COLO829 (cell line): Measurements from ENCODE around the gene GPR65.

Experiments
- DNase-seq: peaks from one replicate; pipeline ENCODE4 v3.0.0; 2012; ENCODE audit warnings: low spot score

GPR65 gene, protein sequence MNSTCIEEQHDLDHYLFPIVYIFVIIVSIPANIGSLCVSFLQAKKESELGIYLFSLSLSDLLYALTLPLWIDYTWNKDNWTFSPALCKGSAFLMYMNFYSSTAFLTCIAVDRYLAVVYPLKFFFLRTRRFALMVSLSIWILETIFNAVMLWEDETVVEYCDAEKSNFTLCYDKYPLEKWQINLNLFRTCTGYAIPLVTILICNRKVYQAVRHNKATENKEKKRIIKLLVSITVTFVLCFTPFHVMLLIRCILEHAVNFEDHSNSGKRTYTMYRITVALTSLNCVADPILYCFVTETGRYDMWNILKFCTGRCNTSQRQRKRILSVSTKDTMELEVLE

DNA sequence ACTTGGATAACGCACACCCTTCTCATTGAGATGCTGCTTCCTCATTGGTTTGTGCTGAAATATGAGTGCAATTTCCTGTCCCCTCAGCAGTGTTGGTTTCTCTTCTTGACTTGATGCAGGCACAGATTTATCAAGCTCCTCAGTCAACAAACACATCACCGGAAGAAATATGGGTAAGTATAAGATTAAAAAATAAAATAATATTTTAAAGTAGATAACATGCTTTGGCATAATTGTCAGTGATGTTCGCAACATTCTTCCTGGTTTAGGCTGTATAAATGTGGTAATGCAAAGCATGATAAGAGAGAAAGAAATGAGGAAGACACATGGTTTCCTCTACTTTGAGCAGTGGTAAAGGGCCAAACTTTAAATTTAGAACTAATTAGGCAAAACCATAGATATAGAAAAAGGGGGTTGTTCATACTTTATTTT is at the start of gene GPR65:
GPR65 (plus strand) TSS at position 86 of the 432 bp plus-strand sequence. CDS start 5,713 bp downstream, outside the sequence.
- DNase-seq = no peak

DNA sequence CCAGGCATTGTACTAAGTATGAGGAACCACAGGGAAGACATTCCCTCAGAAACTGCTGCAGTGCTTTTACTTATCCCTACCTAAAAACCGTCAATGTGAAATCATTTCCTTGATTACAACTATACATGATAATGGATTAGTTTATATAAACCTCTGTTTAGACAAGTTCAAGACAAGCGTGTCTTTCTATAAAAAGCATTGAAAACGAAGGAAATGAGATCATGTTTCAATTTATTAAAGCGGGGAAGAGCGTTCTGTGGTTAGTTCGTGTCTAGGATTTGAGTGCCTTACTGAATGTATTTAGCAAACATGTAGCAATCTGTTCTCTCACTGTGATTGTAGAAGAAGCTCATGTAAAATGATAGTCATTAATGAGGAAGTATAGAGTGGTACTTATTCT is 49.4 kb upstream of the GPR65 start:
- no peak for DNase-seq

DNA sequence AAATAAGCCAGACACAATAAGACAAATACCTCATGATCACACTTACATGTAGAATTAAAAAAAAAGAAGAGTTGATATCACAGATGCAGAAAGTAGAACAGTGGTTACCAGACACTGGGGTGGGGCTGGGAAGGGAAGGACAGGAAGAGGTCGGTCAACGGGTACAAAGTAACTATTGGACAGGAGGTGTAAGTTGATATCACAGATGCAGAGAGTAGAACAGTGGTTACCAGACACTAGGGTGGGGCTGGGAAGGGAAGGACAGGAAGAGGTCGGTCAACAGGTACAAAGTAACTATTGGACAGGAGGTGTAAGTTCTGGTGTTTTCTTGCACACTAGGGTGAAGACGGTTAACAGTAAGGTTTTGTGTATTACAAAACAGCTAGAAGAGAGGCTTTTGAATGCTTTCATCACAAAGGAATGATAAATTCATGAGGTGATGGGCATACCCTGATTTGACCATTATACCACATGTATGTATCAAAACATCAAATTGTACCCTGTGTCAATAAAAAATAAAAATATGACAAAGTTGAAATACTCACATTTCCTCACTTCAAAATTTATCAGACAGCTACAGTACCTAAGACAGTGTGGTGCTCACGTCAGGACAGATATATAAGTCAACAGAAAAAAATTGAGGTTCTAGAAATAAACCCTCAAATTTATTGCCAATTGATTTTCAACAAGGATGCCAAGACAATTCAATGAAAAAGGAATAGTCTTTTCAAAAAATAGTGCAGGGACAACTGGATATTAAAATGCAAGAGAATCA is 44.7 kb upstream of the GPR65 start:
- DNase-seq = no peak

DNA sequence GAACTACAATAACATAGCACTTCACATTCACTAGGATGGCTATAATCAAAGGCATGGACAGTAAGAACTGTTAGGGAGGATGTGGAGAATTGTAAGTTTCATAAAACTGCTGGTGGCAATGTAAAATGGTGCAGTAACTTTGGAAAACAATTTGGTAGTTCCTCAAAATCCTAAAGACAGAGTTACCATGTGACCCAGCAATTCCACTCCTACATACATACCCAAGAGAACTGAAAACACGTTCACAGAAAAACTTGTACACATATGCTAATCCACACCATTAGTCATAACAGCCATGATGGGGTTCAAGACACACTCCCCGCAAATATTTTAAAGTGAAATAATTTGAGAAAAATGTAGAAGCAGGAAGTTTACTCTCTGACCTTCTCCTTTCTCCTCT is 43.7 kb upstream of the GPR65 start:
- DNase-seq = no peak

DNA sequence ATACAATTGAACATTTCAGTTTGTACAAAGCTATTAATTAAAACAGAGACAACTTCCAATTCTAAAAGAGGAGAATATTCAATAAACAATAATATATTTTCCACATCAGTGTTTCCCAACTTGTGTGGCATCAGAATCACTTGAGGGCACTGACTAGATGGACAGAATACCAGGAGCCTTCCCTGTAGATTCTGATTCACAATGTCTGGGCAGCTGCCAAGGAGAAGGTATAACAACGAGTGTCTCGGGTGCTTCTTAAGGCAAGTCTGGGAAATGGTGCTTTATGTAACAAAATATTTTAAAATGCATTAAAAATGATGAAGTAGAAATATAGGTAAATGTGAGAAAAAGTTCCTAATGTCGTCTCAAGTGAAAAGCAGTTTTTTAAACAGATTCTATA is 38.1 kb upstream of the GPR65 start:
- no peak for DNase-seq

DNA sequence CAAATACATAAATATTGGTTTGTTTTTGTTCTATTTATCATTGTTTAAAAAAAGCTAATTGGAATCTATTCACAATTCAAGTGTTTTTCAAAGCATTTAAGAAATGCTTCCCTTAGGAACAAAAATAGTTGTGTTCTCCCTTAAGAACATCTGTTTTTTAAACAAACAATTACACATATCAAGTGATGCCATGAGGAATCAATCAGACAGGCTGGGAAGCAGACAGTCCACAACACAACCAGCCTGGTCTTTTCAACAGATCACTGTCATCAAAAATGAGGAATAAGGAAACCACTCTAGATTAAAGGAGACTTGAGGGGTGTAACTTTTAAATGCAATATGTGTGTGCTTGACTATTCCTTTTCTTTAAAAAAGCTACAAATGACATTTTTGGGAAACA is 37.4 kb upstream of the GPR65 start:
- DNase-seq = no peak

DNA sequence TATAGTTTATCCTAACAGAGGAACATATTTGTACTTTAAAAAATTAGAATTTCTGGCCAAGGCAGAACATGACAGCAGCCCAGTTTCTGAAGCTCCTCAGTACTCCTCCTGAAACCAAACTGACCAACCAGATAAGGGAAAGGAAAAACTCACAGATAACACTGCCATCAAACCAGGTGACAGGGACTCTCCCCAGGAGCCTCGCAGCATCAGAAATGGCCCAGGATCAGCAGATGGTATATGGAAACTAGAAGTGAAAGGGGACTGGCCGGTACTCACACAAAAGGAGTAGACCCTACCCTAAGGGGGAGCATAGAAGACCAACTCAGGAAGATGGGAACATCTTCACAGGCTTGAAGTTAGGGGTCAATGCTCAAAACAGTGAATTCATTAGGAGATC is 33.9 kb upstream of the GPR65 start:
- no peak for DNase-seq

DNA sequence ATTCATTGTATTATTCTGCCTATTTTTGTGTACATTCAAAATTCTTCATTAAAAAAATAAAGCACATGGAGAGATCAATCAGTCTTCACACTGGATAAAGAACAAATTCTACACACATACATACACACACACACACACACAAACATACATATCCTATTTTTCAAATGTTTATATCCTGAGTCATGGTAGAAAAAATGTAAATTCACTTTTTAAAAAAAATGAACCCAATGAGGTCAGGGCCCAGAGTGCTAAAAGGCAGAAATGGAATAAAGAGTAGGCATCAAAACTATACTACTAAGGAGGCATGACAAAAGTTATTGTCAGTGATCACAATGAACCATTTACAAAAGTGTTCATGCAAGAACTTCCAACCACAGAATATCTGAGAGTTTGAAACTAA is 29.3 kb upstream of the GPR65 start:
- no peak for DNase-seq

DNA sequence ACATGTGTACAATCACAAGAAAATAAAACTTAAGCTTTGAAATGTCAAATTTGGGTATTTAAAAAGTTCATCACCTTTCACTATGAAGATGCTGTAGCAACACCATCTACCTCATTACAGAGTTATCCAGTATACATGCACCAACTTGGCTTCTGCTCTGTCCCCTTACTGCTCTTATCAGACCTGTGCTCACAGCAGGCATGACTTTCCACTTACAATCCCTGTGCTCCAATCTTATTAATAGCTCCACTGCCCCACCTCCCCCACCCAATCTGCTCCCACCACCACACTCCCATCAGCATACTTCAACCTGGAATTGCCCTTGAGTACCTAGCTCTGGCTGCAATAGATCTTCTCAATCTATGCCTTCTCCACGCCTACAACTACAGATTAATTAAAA is 25.2 kb upstream of the GPR65 start:
- DNase-seq = no peak

DNA sequence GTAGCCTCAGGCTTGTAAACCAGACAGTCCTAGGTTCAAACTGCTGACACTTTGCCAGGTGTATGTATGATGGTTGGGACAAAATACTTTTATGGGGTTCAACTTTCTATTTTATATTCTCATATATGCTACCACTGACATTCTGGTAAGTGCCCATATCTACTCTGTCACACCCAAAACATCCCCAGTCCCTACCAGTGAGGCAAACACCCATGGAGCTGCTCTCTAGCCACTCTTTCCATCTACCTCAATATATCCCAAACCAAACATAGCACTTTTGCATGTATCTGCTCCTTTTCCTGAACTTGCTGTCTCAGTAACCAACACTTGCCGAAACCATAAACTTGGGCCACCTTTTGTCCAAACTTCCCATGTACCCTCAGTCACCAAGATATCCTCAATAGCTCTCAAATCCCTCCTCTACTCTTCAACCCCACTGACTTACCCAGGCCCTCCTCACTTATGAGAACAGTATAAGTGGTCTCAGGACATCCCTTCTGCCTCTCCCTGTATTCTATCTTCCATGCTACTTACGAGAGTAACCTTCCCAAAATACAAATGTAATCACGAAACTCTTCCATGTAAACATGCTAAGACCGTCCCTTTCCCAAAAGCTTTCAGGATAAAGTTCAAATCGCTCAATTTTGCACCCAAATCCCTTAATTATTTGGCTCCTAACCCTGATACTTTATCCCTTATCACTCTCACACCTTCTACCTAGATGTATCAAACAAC is 15.5 kb upstream of the GPR65 start:
- no peak for DNase-seq

DNA sequence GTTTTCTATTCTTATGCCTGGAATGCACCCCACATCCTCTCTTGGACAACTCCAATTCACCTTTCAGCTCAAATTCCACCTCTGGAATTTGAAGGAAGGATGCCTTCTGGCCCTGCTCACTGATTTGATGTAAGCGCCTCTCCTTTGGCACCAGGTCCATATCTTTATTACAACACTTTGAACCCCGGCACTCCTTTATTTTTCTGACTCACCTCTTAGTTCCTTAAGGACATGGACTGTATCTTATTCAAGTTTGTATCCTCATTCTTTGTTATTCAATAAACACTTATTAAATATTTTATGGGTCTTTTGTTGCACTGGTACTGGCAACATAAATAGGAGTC is 15.0 kb upstream of the GPR65 start:
- DNase-seq = no peak

DNA sequence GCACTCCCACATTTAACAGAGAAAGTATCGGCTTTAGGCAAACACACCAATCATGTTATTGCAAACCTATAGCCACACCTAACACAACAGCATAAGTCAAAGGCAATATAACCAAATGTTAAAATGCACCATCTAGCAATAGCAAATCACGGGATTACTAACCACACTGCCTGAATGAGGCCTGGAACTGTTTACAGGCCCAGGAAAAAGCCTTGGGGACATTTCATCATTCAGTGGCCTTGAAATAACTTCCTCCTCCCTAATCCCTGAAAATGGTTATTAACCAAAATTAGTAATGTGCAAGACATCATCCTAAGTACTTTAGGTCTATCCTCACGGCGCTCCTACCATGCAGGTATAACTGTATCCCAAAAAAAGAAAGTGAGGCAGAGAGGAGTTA is 14.3 kb upstream of the GPR65 start:
- no peak for DNase-seq

DNA sequence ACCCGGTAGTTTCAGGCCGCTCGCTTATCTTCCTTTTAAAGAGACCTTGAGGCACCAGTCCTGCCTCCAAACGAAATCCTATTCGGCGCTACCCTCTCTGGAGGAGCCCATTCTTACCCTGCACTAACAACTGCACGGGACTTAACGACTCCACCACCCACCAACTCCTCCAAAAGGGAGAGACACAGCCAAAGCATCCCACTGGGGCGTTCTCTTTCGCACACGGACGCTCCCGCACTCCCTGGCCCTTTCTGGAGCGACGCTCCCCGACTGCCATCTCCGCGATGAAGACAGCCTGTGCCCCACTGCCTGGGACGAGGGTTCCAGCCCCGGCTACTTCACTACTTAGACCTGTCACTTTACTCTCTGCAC is 12.6 kb upstream of the GPR65 start:
- no peak for DNase-seq

DNA sequence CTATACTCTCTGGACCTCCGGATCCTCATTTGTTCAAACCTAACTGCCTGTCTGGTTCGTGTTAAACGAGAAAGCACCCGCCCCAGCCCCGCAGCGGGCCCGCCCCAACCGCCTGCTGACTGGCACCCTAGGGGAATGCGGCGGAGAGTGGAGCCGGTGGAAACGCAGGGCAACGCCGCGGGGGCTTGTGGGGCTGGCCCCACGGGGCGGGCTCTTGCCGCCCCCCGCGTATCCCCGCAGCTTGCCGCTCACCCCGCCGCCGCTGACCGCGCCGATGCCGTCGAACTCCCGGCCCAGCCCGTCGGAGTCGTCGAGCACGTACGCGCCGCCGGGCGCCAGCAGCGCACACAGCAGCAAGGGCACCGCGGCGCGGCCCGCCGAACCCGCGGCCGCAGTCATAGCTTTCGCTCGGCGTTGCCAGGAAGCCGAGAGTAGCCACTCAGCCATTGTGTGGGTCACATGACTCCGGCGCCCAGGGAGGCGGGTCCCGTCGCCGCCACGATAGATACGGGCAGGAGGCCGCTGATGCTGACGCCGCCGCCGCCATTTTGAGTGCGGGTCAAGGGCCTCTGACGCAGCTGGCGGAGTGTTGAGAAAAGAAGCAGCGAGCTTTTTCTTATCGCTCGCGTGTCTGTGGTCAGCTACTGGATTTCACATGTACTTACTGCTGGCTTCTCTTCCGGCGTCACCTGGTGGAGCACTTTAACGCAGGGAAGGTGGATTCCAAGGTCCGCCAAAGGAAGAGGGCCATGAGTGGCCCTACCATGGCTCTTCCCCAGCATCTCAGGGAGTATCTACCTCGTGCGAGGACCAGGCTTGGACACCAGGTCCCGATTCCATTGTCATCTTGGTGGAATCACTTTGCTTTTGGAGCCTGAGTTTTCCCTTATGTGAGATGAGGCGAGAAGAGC is 12.0 kb upstream of the GPR65 start, which contains the start of gene GALC:
GALC (minus strand) TSS at position 465 of the 911 bp plus-strand sequence; CDS start at position 447, 18 bp downstream.
- no peak for DNase-seq

DNA sequence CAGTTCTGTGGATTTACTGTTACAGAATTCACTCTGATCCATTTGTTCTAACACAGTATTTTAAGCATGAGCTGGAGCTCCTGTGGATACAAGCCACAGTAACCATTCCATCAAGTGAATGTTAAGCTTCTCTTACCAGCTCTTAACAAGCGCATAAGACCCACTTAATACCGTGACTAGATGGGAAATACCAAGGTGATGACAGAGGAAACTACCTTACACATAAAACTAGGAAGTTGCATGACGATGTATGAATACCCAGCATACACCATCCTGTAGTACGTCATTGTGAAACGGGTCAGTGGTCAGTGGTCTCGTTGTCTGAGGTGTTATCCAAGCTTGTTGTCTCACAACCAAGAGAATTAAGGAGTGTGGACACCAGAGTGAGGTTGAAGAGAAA is 10.0 kb upstream of the GPR65 start:
- no peak for DNase-seq

DNA sequence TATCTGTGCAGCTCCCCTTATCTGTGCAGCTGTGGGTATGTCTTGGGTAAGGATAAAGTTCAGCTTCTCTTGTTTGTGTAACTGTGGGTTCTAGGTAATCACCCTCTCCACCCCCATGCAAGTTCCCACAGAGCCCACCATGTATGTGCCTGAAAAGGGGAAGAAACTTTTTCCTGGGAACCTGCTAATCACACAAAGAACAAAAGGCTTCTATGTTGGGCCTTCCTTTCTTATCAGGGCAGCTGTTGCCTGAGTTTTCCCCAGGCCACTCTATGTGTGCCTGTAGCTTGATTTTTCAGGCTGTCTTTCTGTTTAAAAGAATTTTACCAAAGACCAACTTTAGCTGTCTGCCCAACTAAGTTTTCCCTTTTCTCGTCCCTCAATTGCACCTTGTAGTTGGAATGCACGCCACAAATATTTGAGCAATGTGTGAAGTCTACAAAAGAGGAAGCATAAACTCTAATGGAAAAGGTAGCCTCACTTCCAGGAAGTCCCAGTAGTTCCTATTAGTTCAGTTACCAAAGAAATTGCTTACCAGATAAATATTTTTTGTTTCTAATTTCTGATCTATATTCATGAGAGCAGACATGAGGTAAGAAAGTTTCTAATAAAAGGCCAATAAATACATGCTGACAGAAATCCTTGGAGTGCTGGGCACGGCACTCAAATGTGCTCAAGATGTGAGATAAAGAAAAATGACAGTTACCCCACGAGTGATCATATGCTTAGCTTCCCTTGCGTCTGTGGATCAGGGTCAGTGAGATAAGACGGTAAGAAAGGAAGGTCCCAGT is 9.2 kb upstream of the GPR65 start:
- DNase-seq = no peak

DNA sequence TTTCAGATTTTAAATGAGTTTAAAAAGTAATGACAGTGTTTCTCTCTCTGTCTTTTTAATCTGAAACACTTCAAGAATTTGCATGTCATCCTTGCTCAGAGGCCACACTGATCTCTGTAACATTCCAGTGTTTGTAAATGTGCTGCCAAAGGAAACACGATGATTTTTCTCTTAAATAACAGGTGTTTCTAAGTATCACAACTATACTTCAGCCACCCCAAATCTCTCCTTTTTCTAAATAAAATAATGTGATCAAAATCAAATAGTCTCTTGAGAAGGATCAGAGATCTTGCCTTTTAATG is 8.7 kb upstream of the GPR65 start:
- DNase-seq = no peak

DNA sequence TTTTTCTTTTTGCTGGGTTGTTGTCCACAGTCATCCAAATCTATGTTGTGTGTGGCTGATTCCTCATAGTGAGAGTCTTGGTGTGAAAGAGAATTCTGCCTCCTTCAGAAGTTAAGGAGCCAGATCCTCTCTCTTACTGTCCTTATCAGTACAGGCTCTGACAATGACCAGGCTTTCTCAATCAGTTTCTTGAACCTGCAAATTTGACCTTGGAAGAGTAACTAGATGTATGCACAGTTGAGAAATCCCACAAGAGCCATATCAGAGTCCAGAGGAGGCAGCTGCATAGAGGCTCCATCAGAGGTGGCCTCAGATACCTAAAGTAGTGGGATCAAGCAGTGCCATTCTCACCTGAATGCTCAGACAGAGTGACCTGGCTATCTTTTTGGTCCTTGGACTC is 6.5 kb upstream of the GPR65 start:
- DNase-seq = no peak

DNA sequence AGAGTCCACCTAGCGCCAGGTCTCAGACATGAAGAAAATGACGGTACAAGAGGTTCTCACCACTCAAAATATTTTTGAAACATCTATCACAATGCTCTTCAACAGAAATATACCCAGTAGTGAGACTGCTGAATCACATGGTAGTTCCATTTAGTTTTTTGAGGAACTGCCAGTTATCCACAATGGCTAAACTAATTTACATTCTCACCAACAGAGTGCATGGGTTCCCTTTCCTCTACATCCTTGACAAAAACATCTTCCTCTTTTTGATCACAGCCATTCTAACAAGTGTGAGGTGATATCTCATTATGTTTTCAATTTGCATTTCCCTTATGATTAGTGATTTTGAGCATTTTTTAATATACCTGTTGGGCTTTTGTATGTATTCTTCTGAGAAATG is 5.7 kb upstream of the GPR65 start:
- no peak for DNase-seq

DNA sequence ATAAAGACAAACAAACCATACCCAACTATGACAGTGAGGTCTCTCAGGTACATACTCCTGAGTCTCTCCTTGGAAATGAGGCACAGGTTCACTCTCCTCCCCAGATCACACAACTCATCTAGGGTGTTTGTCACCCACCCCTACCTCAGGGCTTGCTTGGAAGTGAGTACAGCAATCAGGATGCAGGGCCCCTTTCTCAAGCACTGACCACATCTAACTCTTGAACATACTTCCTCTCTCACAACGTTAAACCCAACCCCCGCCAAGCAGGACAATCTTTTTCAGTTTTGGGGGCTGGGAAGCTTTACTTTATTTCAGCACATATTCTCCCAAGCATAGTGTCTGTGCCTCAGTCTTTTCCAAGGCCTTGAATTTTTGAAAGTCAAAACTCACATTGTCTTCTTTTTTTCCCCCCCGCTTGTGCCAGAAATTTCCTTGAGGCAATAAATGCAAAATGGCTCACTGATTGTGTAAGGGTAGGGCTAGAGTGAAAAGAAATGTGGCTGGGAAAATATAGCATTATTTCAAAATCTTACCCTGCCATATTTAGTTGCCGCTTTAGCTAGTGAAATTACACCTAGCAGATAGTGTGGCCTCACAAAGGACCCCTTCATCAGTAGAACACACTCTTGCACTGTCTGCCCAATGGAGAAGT is 2.4 kb upstream of the GPR65 start:
- DNase-seq = no peak

DNA sequence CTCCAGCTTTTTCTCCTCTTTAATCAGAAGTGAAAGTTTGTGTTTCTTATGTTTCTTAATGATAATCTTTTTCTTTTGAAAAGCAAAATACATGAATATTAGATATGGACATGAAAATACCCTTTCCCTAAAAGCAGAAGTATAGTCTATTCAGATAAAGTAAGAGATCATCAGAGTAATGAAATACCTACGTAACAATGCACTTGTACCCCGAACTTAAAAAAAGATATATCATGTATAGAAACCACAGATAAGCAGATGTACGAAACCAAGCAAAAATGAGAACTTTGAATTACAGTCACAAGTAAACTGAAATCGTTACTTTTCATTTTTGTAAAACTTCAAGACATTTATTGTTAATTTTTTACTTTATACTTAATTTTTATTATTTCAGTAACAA is 1.5 kb upstream of the GPR65 start:
- DNase-seq = no peak
